Aortic smooth muscle cell (primary cell): Measurements from ENCODE around the gene PCSK1. TPM values are rescaled to one million over a fixed set of nuclear protein-coding genes. Genes with fewer than 3 reads are reported as not detected.

Experiments
- total RNA-seq: library from RNA; depleted of rRNA; stranded (reverse); fragments of >200 nt; gene quantifications from 2 replicates; pipeline ENCODE4 v1.2.3, GENCODE V29; 2014

PCSK1 gene
- 0.81 and 2.2 TPM in 2 replicates for total RNA-seq

DNA sequence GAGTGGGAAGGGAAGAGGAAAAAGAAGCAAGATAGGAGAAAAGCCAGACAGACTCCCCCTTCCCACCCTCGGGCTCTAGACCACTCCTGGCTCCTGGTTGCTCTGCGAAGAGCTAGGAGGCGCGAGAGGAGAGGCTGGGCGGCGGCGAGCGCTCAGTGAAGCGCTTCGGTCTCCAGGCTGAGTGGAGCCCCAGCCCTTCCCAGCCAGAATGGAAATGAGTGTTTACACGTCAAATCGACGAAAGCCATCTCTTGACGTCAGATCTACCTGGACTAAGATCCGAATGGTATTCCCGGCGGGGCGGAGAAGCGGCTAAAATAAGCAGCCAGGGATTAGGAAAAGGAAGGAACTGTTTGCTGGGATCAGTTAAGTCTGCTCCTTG, at the start of gene PCSK1:
PCSK1 (minus strand) TSS at position 183 of the 382 bp plus-strand sequence. CDS start 206 bp downstream, outside the sequence.

Other genes starting within 250 kb of the PCSK1 start
- gene CAST, start 229.1 kb upstream of the PCSK1 start, total RNA-seq: 177 and 230 TPM in 2 replicates